Psoas muscle (tissue), 8 donors: ENCODE measurements around the gene PIH1D1. TPM values are rescaled to one million over a fixed set of nuclear protein-coding genes. Genes with fewer than 3 reads are reported as not detected.
"Not testable (repeated sequence)": the region's sequence is repeated elsewhere in the genome, so short reads cannot be mapped to it uniquely, and the experiment has no call there.

Experiments used
- ATAC-seq, 4 donors: fragments of 200-7000 bp; cut with Tn5 transposase; one replicate each; pipeline ENCODE4 v1.9.1; 2020; ENCODE audit warnings: moderate library complexity in 3 of 4, mild to moderate bottlenecking in 2 of 4
- DNase-seq, 2 donors: peaks; one replicate each; pipeline ENCODE4 v3.0.0-alpha.2; 2020
- H3K27ac ChIP-seq: fragments of 200-600 bp; one replicate; pipeline ENCODE4 v1.8.0; 2022
- H3K27me3 ChIP-seq, 3 donors: fragments of 200-600 bp in 1 of 3; one replicate each; pipeline versions ENCODE4 v1.6.1 to v1.8.0; 2013 to 2022; ENCODE audit warnings: low read length in 2 of 3, mild to moderate bottlenecking in 2 of 3, moderate library complexity in 1 of 3; ENCODE audit not compliant: insufficient read depth in 3 of 3
- H3K36me3 ChIP-seq, 2 donors: fragments of 200-600 bp in 1 of 2; one replicate each; pipeline versions ENCODE4 v1.6.1 to v1.8.0; 2013 to 2022; ENCODE audit warnings: low read depth in 1 of 2, mild to moderate bottlenecking in 1 of 2, moderate library complexity in 1 of 2; ENCODE audit not compliant: insufficient read depth in 1 of 2
- H3K4me1 ChIP-seq: fragments of 200-600 bp; one replicate; pipeline ENCODE4 v1.8.0; 2022
- H3K4me3 ChIP-seq: fragments of 200-600 bp; one replicate; pipeline ENCODE4 v1.8.0; 2022; ENCODE audit warnings: mild to moderate bottlenecking
- H3K9me3 ChIP-seq: fragments of 200-600 bp; one replicate; pipeline ENCODE4 v1.8.0; 2022
- CTCF ChIP-seq: fragments of 200-600 bp; IDR thresholded peaks from one replicate; pipeline ENCODE4 v1.8.0; 2022; ENCODE audit warnings: antibody characterized with exemption
- WGBS, 3 donors: extraction: QIAGEN DNeasy Blood & Tissue Kit; methylation state at CpG; one replicate each; pipeline versions ENCODE4 v1.1.6 to v1.1.7; 2013; 5-methylcytosine and 5-hydroxymethylcytosine counted together
- intact Hi-C, 2 donors: fragments of 100-400 bp; cut with DNase I; formaldehyde crosslinking; loops; one replicate each; pipeline versions ENCODE4 v1.11.0 to v1.14.2; 2022
- polyA plus RNA-seq, 3 donors: library from polyadenylated mRNA; stranded (reverse); fragments of 200-250 nt; gene quantifications; one replicate each; pipeline ENCODE4 v1.2.3, GENCODE V29; 2013
- total RNA-seq, 4 donors: library from RNA; stranded (reverse); fragmentation: NEBNext Ultra II Directional in 2 of 4; extraction: Animal tissue kit (Norgen Biotek cat#: 25700) in 2 of 4; gene quantifications; one replicate each; pipeline versions ENCODE4 v1.2.1 to v1.2.4, GENCODE V29; 2021 to 2023
- donor health status: healthy with polysubstance abuse.
- donor health status: DM: no; HTN: no; CAD: no; lungs with moderate emphysema.
- donor health status: Bipolar disorder and iron deficiency.
- donor health status: healthy.
- donor health status: DM: yes; HTN: yes; CAD: no.
- donor health status: DM: no; HTN: no; CAD: no.
- donor health status: DM: no; HTN: no; CAD: no.
- donor health status: DM: yes; HTN: yes; CAD: no.

PIH1D1 gene
- total and polyA plus RNA-seq, 7 donors: 37.2 to 69.8 (median 46.4) TPM

GRCh38 chr19:49445997-49446396 is 5.6 kb downstream of the PIH1D1 start:
- no peaks in the 10 kb centered on the region for H3K9me3 ChIP-seq
- ATAC-seq (no peak), DNase-seq (no peak)
- H3K4me3 ChIP-seq: no peak overlapping the region
- no peak overlapping the region for H3K27ac ChIP-seq
- peaks cover 14% of the 10 kb centered on the region for H3K4me1 ChIP-seq
- intact Hi-C loops: no loop called here
- H3K27me3 ChIP-seq: peaks cover 0 to 11% (median 4%) of the 10 kb centered on the region in 3 donors
- peaks cover 0 to 35% of the 10 kb centered on the region in 2 donors for H3K36me3 ChIP-seq
- TF ChIP-seq CTCF: no peak
- 66 to 79% (median 76%) methylated on average over 3 of the region's 3 CpGs for WGBS, 3 donors

- H3K36me3 ChIP-seq: peaks cover 0 to 27% of the 10 kb centered on the region in 2 donors
- not testable (repeated sequence) for H3K27ac ChIP-seq, H3K4me1 ChIP-seq, H3K9me3 ChIP-seq, ATAC-seq, H3K4me3 ChIP-seq, DNase-seq
- intact Hi-C loops: loop anchor here in 1 of 2 donors (5.0 kb wide), 1 partner anchor 217 kb away; no protein-coding TSS in a partner anchor
- peaks cover 0 to 29% (median 19%) of the 10 kb centered on the region in 3 donors for H3K27me3 ChIP-seq
- WGBS, 3 donors: 41 to 60% (median 43%) methylated on average over 4 to 5 of the region's 5 CpGs
These were observed 7.4 kb downstream of the PIH1D1 start for GRCh38 chr19:49444100-49444700.

GRCh38 chr19:49443366-49444099 is 8.1 kb downstream of the PIH1D1 start:
- TF ChIP-seq CTCF: peak; percentile 77
- H3K27me3 ChIP-seq: peaks cover 0 to 36% (median 21%) of the 10 kb centered on the region in 3 donors
- WGBS, 3 donors: 0 to 1% (median 0%) methylated on average over 43 to 47 of the region's 47 CpGs
- DNase-seq (peak; percentile 95 to 97), ATAC-seq (peak; percentile 91 to 95 (median 94))
- peaks cover 5% of the 10 kb centered on the region for H3K4me1 ChIP-seq
- peak overlapping the region; percentile 77 for H3K4me3 ChIP-seq
- intact Hi-C loops: loop anchor here (1.0 to 5.0 kb wide), 3 partner anchors 51 to 216 kb away; no protein-coding TSS in a partner anchor
- H3K36me3 ChIP-seq: peaks cover 0 to 20% of the 10 kb centered on the region in 2 donors
- no peaks in the 10 kb centered on the region for H3K9me3 ChIP-seq
- peak overlapping the region; percentile 63 for H3K27ac ChIP-seq

- Histone ChIP-seq H3K27me3 (peaks cover 0 to 43% (median 24%) of the 10 kb centered on the region in 3 donors), H3K4me3 (peak overlapping the region; percentile 77), H3K4me1 (no peaks in the 10 kb centered on the region), H3K27ac (peak overlapping the region; percentile 63), H3K36me3 (peaks cover 0 to 14% of the 10 kb centered on the region in 2 donors), H3K9me3 (no peaks in the 10 kb centered on the region)
- no peak for TF ChIP-seq CTCF
- WGBS, 3 donors: 1% methylated on average over 31 to 43 of the region's 43 CpGs
- DNase-seq (peak; percentile 96 to 97), ATAC-seq (peak; percentile 56 to 66 (median 62))
- intact Hi-C loops: loop anchor here (1.0 to 5.0 kb wide), 3 partner anchors 50 to 216 kb away; no protein-coding TSS in a partner anchor
These were observed 8.7 kb downstream of the PIH1D1 start for GRCh38 chr19:49442771-49443365.

GRCh38 chr19:49442354-49442753 is 9.3 kb downstream of the PIH1D1 start:
- ATAC-seq: no peak

More at GRCh38 chr19:49442354-49442753, 9.3 kb downstream of the PIH1D1 start:
- no peak for TF ChIP-seq CTCF
- no peak overlapping the region for H3K27ac ChIP-seq
- DNase-seq: peak; percentile 66 to 80
- peaks cover 0 to 14% of the 10 kb centered on the region in 2 donors for H3K36me3 ChIP-seq
- 3 to 4% (median 4%) methylated on average over 11 of the region's 11 CpGs for WGBS, 3 donors
- intact Hi-C loops: loop anchor here (2.0 to 5.0 kb wide), 2 partner anchors 50 to 215 kb away; no protein-coding TSS in a partner anchor
- H3K27me3 ChIP-seq: peaks cover 0 to 45% (median 24%) of the 10 kb centered on the region in 3 donors
- H3K4me3 ChIP-seq: peak overlapping the region; percentile 77
- no peaks in the 10 kb centered on the region for H3K9me3 ChIP-seq
- H3K4me1 ChIP-seq: no peaks in the 10 kb centered on the region
